Stimulated activated CD8-positive, alpha-beta memory T cell treated with anti-CD3 and anti-CD28 coated beads, Interleukin-4, amount 100 ng/mL, for 1 hour (primary cell): ENCODE measurements around the gene CDY2B.
"Not testable (repeated sequence)": the region's sequence is repeated elsewhere in the genome, so short reads cannot be mapped to it uniquely, and the experiment has no call there.

Source experiments
- DNase-seq, 2 donors: peaks; one replicate each; pipeline ENCODE4 v3.0.0-alpha.2; 2020; ENCODE audit warnings: low read depth in 2 of 2, low spot score in 1 of 2

Gene CDY2B, protein sequence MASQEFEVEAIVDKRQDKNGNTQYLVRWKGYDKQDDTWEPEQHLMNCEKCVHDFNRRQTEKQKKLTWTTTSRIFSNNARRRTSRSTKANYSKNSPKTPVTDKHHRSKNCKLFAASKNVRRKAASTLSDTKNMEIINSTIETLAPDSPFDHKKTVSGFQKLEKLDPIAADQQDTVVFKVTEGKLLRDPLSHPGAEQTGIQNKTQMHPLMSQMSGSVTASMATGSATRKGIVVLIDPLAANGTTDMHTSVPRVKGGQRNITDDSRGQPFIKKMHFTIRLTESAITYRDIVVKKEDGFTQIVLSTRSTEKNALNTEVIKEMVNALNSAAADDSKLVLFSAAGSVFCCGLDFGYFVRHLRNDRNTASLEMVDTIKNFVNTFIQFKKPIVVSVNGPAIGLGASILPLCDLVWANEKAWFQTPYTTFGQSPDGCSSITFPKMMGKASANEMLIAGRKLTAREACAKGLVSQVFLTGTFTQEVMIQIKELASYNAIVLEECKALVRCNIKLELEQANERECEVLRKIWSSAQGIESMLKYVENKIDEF

DNA sequence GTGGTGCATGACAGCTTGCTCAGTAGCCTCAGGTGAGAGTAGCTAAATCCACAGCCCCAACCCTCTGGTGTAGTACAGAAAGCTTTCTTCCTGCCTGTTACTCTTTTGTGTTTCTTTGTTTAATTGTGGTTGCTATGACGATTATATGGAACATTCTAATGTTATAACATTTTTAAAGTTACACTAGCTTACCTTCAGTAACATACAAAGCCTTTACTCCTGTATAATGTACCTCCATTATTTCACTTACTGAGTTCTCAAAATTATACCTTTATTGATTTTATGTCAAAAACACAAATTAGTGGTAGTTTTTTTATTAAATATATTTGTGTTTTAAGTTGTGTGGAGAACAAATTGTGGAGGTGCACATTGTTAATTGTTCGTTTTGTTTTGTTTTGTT lies at the start of gene CDY2B:
TSS of gene CDY2B (minus strand) at position 101 of the 400 bp plus-strand sequence. CDS start 328 bp downstream, outside the sequence.
- not testable (repeated sequence) for DNase-seq

DNA sequence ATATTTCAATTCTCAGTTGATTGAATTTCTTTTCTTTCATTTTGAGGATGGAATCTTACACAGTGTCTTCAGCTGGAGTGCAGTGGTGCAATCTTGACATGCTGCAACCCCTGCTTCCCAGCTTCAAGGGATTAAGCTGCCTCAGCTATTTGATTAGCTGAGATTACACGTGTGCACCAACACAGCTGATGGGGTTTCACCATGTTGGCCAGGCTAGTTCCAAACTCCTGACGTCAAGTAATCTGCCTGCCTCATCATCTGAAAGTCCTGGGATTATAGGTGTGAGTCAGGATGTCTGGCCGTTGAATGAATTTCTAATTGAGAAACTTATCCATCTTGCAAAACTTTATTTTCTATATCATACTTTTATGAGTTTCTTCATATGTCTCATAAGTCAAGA lies 28.0 kb upstream of the CDY2B start:
- DNase-seq = not testable (repeated sequence)

DNA sequence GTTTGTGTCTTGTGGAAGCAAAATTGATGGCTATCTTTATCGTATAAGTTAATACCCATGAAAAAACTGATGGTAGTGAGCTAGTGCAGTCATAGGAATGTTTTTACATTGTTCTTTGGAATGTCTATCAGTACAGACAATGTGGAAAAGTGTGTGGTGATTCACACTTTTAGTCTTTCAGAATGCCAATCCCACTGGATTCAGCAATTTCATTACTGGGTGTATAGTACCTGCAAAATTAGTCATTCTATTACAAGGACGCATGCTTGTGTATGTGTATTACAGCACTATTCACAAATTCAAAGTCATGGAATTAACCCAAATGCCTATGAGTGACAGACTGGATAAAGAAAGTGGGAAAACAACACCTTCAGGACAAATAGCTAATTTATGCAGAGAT lies 27.3 kb upstream of the CDY2B start:
- not testable (repeated sequence) for DNase-seq

DNA sequence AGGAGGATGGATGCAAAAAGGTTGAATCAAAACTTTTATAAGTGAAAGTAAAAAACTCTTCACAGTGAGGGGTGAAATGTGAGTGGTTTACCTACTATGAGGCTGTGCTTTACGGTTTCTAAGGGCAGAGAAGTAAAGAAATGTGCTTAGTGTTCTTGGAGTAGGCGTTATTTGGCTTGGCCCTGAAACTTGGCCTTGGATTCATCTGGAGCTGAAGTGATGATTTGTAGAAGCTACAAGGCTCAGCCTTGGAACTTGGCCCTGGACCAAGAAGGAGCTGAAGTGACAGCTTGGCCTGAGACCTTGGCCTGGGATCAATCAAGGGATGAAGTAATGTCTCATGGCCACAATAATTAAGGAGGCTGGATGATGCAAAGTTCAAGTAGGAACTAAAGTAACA lies 1.7 kb upstream of the CDY2B start:
- not testable (repeated sequence) for DNase-seq

DNA sequence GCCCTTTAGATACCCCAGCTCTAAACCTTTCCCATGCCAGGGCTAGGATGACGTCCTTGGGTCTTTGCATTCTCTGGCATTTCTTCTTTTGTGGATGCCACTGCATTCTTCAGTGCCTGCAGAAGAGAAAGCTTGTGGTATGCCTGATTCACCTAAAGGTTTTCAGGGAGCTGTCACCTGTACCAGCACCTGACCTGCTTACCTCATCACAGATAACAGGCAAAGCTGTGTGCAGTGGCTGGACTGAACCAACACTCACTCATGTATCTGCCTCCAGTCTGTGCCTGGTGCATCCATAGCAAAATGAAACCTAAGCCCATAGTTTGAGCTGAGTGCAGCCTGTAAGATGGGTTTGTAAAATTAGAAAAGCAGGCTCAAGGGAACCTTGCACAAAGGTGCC lies 3.3 kb downstream of the CDY2B start:
- not testable (repeated sequence) for DNase-seq

DNA sequence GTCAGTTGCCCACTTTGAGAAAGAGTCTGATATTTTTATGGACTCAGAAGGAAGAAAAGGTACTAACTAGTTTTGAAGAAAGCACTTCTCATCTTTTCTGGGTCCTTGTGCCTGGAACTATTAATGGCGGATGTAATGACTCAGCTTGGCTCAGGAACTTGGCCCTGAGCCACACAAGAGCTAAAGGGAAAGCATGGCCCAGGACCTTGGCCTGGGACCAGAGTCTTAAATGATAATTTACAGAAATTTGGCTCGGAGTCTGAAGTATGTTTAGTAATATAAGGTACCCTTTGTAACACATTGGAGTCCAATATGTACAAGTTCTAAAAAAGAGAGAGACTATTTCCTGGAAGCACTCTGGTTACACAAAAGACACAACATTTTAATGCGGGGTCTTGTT lies 4.6 kb downstream of the CDY2B start:
- DNase-seq = not testable (repeated sequence)

DNA sequence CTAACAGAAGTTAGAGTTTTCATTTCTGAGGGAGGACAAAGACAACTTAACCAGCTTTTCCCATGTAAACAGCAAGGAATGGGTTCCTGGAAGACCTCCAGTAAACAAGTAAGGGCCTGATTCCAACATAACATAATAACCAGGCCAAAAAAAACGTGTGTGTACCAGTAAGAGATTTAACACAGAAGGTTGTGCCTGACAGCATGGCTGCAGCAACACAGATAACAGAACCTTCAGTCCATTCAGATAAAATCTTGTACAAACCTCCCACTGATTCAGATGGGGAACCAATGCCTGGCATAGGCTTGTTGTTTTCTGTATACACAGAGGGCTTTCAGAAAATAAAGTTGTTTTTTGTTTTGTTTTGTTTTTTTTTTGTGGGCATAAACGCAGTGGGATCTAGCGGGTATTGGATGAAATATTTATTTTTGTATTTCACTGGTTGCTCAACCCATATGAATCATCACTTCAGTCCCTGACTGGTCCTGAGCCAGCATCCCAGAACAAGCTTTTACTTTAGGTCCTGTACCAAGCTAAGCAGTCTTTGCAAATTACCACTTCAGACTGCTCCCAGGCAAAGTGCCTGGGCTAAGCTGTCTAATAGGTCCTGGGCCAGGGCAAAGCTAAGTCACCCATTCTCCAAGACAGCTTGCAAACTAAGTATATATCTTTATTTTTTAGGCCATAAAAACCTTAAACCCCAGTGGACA lies 8.7 kb downstream of the CDY2B start:
- DNase-seq = not testable (repeated sequence)

DNA sequence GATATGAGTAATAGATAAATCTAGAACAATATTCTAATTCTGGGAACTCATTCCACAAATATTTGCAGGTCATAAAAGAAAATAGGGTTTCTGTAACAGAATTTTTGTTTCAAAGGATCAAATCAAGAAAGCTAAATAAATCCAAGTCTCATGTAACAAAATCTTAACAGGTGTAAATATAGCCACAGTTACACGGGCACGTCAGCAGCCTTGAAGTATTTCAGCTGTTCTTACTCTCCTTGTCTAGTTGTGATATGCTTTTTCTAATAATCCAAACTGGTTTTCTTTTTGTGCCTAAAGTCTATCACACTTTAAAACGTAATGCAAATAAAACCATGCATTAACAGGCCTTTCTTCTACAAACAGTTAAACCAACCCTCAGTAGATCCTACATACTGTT lies 9.3 kb downstream of the CDY2B start:
- not testable (repeated sequence) for DNase-seq

DNA sequence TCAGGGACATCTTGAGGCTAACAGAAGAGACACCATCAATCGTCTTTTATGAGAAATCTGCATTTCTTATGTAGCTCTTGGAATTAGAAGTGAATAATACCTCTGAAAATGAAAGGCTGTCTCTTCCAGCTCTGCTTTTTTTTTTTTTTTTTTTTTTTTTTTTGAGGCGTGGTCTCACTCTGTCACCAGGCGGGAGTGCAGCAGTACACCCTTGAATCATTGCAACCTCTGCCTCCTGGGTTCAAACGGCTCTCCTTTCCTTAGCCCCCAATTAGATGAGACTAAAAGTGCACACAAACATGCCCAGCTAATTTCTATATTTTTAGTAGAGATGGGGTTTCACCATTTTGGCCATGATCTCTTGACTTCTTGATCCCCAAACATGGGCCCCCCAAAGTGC lies 12.2 kb downstream of the CDY2B start:
- not testable (repeated sequence) for DNase-seq

DNA sequence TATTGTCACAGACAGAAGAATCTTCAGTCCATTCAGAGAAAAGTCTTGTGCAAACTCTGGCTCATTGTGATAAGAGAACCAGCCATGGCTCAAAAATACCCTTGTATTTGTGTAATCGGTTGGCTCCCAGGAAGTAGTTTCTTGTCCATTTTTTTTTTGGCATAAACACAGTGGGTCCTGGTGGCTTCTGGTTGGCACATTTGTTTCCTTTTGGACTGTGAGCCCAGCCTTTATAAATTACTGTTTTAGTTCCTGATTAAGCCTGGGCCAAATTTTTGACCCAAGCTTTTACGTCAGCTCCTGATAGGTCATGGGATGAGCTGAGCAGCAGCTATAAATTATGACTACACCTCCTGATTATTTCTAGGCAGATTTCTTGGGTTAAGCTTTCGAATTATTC lies 19.4 kb downstream of the CDY2B start:
- DNase-seq = not testable (repeated sequence)

DNA sequence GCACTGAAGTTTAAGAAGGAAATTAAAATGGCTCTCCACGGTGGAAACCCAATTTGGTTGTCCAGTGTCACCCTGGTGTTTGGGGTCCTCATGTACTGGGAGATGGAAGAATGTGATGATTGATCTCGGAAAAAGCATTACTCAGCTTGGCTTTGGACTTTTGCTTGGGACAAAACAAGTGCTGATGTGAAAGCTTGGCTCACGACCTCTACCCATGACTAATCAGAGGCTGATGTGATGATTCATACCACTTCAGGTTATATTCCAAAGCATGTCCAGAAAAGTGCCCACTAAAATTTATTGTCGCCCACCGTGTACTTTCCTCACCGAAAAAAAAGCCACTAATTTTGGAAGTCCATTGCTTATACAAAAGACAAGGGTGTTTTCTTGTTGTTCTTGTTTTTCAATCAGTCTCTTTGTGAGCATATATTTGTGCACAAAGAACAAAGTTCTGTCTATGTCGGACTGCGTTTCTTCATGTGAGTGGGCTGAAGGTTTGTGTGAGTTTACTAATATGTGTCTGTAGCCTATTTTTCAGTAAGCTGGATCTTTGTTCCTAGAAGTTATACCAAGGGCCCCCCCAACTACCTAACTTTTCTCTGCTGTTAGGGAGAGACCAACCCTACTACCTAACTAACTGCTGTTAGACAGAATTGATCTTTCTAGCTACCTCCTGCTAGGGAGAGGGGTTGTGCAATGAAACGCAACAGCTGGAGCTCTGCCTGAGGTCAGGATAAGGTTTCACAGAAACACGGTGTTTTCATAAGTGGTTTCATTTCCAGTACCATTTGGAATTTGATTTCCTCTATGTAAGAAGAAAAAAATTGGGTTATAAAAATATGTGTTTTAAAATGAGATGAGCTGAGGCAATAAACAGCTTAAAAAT lies 22.8 kb downstream of the CDY2B start:
- DNase-seq = not testable (repeated sequence)

DNA sequence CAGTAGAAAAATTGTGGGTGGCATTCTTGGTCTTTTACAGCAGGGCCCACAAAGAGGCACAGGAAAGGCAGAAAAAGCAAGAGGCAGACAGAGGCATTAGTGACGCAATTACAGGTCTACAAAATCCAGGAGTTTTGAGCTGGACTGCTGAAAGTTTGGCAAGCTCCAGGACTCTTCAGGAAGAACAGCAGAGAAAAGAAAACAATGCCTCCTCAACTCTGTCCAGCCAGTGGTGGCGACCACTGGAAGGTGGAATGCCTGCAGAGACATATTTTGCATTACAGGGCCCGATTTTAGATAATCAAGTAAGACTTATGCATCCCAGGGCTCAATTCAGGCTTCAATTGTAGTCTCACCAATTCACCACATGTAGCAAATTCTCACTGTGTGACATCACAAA lies 23.5 kb downstream of the CDY2B start:
- not testable (repeated sequence) for DNase-seq

DNA sequence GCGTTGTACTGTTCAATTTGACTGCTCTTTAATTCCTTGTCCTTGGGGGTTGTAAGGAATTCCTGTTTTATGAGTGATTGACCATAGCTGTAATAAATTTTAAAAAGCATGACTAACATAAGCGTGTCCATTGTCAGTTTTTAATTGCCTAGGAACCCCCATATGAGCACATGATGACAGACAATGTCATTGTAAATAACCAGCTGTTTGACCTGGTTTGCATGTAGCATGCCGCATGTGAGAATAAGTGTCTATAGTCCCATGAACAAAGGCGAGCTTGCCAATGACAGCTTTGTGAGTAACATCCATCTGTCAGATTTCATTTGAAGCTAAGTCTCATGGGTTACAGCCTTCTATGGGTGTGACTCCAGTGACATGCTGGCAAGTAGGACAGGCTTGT lies 30.9 kb downstream of the CDY2B start:
- not testable (repeated sequence) for DNase-seq

DNA sequence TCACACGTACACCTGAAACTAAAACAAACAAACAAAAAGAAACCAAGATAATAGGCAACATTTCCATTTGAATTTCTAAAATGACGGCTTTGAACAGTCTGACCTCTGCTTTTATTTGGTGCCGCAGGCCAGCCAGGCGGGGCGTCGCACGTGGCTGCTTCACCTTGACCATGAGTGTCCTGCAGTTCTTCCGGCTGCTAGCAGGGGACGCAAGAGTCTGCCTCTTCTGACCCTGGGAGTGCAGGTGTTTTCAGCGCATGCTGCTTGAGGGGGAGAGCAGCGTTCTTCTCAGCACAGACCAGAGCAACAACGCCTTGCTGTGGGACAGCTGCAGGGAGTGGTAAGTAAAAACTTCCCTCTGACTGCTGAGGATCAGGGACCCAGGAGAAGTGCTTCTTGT lies 47.9 kb downstream of the CDY2B start:
- DNase-seq = not testable (repeated sequence)
